CD8-positive, alpha-beta memory T cell (primary cell): ENCODE measurements around the gene PABPN1L. TPM values are rescaled to one million over a fixed set of nuclear protein-coding genes. Genes with fewer than 3 reads are reported as not detected.
"Not testable (repeated sequence)": the region's sequence is repeated elsewhere in the genome, so short reads cannot be mapped to it uniquely, and the experiment has no call there.

Experiments
- CTCF ChIA-PET: fragments of 350-600 bp; sonication (Branson Sonifier 250); formaldehyde crosslinking; loops from one replicate; lab custom pipeline; 2021; ENCODE audit warnings: antibody characterized with exemption; lab: Charles Lee
- POLR2A ChIA-PET: fragments of 350-600 bp; sonication (Branson Sonifier 250); formaldehyde crosslinking; loops from one replicate; lab custom pipeline; 2021; ENCODE audit warnings: antibody characterized with exemption; lab: Charles Lee
- DNase-seq, 5 donors: peaks; one replicate each; pipeline versions ENCODE4 v3.0.0 to v3.0.0-alpha.2; 2020 to 2022; ENCODE audit warnings: mixed read lengths in 1 of 5
- H3K27ac ChIP-seq: one replicate; pipeline ENCODE4 v1.7.0; 2013; ENCODE audit warnings: low read depth, mild to moderate bottlenecking, low read length, moderate library complexity
- H3K27me3 ChIP-seq: 2 replicates; pipeline ENCODE4 v1.7.0; 2013; ENCODE audit warnings: low read length, mild to moderate bottlenecking; ENCODE audit not compliant: insufficient read depth, poor library complexity, severe bottlenecking
- H3K36me3 ChIP-seq: 2 replicates; pipeline ENCODE4 v1.7.0; 2013; ENCODE audit warnings: mild to moderate bottlenecking, low read length, moderate library complexity; ENCODE audit not compliant: insufficient read depth
- H3K4me1 ChIP-seq: 2 replicates; pipeline ENCODE4 v1.7.0; 2013; ENCODE audit warnings: mild to moderate bottlenecking, low read length, moderate library complexity; ENCODE audit not compliant: insufficient read depth
- H3K4me3 ChIP-seq: 2 replicates; pipeline ENCODE4 v1.7.0; 2013; ENCODE audit warnings: mild to moderate bottlenecking, low read length
- H3K9me3 ChIP-seq: 2 replicates; pipeline ENCODE4 v1.7.0; 2013; ENCODE audit warnings: mild to moderate bottlenecking, low read length
- H3K27ac Mint-ChIP-seq, 8 donors: one replicate each; pipeline ENCODE4 v1.8.0; 2020 to 2021; ENCODE audit warnings: mixed read lengths in 8 of 8, mild to moderate bottlenecking in 6 of 8, inconsistent platforms in 3 of 8, moderate library complexity in 3 of 8
- H3K27me3 Mint-ChIP-seq, 2 donors: one replicate each; pipeline ENCODE4 v1.8.0; 2020 to 2021; ENCODE audit warnings: mixed read lengths in 2 of 2, mild to moderate bottlenecking in 1 of 2, moderate library complexity in 1 of 2
- H3K36me3 Mint-ChIP-seq, 3 donors: one replicate each; pipeline ENCODE4 v1.8.0; 2020 to 2021; ENCODE audit warnings: mixed read lengths in 3 of 3, inconsistent platforms in 1 of 3, mild to moderate bottlenecking in 1 of 3
- H3K4me1 Mint-ChIP-seq, 3 donors: one replicate each; pipeline ENCODE4 v1.8.0; 2020 to 2021; ENCODE audit warnings: mixed read lengths in 3 of 3, inconsistent platforms in 1 of 3, mild to moderate bottlenecking in 1 of 3
- H3K4me3 Mint-ChIP-seq, 7 donors: one replicate each; pipeline ENCODE4 v1.8.0; 2020 to 2021; ENCODE audit warnings: mixed read lengths in 7 of 7, mild to moderate bottlenecking in 6 of 7, moderate library complexity in 4 of 7, inconsistent platforms in 2 of 7
- H3K9me3 Mint-ChIP-seq, 5 donors: one replicate each; pipeline ENCODE4 v1.8.0; 2020 to 2022; ENCODE audit warnings: mixed read lengths in 5 of 5, mild to moderate bottlenecking in 3 of 5, moderate library complexity in 2 of 5, inconsistent platforms in 1 of 5
- polyA plus RNA-seq: library from polyadenylated mRNA; unstranded; fragments of 300-500 nt; fragmentation: Illumina TruSeq; gene quantifications from one replicate; pipeline ENCODE4 v1.2.3, GENCODE V29; 2021
- total RNA-seq, 2 experiments: library from RNA; stranded (reverse); gene quantifications; one replicate each; pipeline ENCODE4 v1.2.3, GENCODE V29; 2021

The PABPN1L gene
- total and polyA plus RNA-seq, 3 experiments from 2014 or later = not detected

- no peak overlapping the region for H3K4me3 Mint-ChIP-seq
- CTCF ChIA-PET = no interaction called here
- Histone ChIP-seq H3K4me1 (no peaks in the 10 kb centered on the region), H3K36me3 (no peaks in the 10 kb centered on the region), H3K27ac (no peak overlapping the region), H3K4me3 (no peak overlapping the region), H3K9me3 (no peaks in the 10 kb centered on the region), H3K27me3 (no peaks in the 10 kb centered on the region)
- H3K36me3 Mint-ChIP-seq = peaks cover 0 to 35% (median 0%) of the 10 kb centered on the region in 3 donors
- no peaks in the 10 kb centered on the region for H3K4me1 Mint-ChIP-seq
- DNase-seq = no peak
- H3K27me3 Mint-ChIP-seq = no peaks in the 10 kb centered on the region
- H3K27ac Mint-ChIP-seq = no peak overlapping the region
- POLR2A ChIA-PET = interaction anchor here (0.7 kb wide), 1 partner anchor 25 kb away, joined by 3 read pairs; no protein-coding TSS in a partner anchor
- no peaks in the 10 kb centered on the region for H3K9me3 Mint-ChIP-seq
These were observed 40.2 kb downstream of the PABPN1L start for GRCh38 chr16:88826070-88826840.

DNA sequence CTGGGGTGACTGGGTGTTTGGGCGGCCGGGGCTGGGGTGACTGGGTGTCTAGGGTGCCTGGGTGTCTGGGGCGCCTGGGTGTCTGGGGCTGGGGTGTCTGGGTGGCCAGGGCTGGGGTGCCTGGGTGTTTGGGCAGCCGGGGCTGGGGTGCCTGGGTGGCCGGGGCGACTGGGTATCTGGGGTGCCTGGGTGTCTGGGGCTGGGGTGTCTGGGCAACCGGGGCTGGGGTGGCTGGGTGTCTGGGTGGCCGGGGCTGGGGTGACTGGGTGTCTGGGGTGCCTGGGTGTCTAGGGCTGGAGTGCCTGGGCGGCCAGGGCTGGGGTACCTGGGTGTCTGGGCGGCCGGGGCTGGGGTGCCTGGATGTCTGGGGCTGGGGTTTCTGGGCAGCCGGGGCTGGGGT is 41.3 kb downstream of the PABPN1L start:
- H3K4me3 Mint-ChIP-seq = no peak overlapping the region
- CTCF ChIA-PET = no interaction called here
- H3K4me1 Mint-ChIP-seq = no peaks in the 10 kb centered on the region
- Histone ChIP-seq H3K27ac (no peak overlapping the region), H3K9me3 (no peaks in the 10 kb centered on the region), H3K27me3 (no peaks in the 10 kb centered on the region), H3K36me3 (no peaks in the 10 kb centered on the region), H3K4me3 (no peak overlapping the region), H3K4me1 (no peaks in the 10 kb centered on the region)
- DNase-seq = no peak
- no peak overlapping the region for H3K27ac Mint-ChIP-seq
- POLR2A ChIA-PET = no interaction called here
- H3K36me3 Mint-ChIP-seq = peaks cover 0 to 33% (median 0%) of the 10 kb centered on the region in 3 donors
- no peaks in the 10 kb centered on the region for H3K27me3 Mint-ChIP-seq
- H3K9me3 Mint-ChIP-seq = no peaks in the 10 kb centered on the region

DNA sequence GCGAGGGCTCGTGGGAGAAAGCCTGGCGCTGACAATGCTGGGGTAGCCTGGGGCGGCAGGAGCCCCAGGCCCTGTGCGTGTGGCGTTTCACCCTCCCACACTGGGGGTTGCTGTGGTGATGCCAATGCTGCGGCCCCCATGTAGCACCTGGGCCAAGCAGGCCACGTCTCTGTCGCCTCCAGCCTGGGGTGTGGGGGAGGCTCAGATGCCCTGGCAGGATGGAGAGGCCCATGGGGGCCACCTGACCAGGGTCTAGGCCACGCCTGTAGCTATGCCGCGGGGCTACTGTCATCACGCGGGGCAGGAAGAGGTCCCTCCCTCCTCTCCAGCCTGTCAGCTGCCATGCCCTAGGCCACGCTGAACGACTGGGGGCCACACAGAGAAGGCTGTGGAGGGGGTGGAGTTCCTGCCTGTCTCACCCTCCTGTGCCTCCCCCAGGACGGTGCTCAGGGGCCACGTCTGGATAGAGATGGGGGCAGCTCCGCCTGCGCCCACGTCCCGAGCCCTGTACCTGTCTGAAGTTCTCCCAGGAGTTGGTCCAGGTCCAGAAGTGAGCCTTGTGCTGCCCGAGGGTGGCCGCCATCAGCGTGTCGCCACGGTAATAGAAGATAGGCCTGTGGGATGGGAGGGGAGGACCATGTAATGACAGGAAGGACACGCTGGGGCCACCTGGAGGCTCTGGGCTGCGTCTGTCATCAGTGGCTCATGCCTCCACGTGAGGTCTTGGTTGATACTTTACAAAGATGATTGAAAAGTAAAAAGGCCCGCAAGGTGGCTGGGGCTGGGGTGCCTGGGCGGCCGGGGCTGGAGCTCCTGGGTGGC is 42.0 kb downstream of the PABPN1L start:
- H3K27ac ChIP-seq = no peak overlapping the region
- Mint-ChIP-seq H3K4me1 (no peaks in the 10 kb centered on the region), H3K27me3 (no peaks in the 10 kb centered on the region), H3K4me3 (no peak overlapping the region), H3K9me3 (no peaks in the 10 kb centered on the region), H3K36me3 (peaks cover 0 to 30% (median 0%) of the 10 kb centered on the region in 3 donors), H3K27ac (peak overlapping the region in 1 of 8 donors; percentile 89)
- H3K36me3 ChIP-seq = no peaks in the 10 kb centered on the region
- no peaks in the 10 kb centered on the region for H3K9me3 ChIP-seq
- no peak overlapping the region for H3K4me3 ChIP-seq
- H3K27me3 ChIP-seq = no peaks in the 10 kb centered on the region
- POLR2A ChIA-PET = no interaction called here
- CTCF ChIA-PET = no interaction called here
- no peak for DNase-seq
- H3K4me1 ChIP-seq = no peaks in the 10 kb centered on the region

GRCh38 chr16:88823646-88824045 is 42.8 kb downstream of the PABPN1L start:
- H3K27ac ChIP-seq, H3K27me3 ChIP-seq, H3K9me3 ChIP-seq, H3K4me3 ChIP-seq, H3K36me3 ChIP-seq, H3K4me1 Mint-ChIP-seq, H3K27me3 Mint-ChIP-seq, H3K4me3 Mint-ChIP-seq, DNase-seq, POLR2A ChIA-PET, H3K9me3 Mint-ChIP-seq, H3K4me1 ChIP-seq, H3K27ac Mint-ChIP-seq, CTCF ChIA-PET: not testable (repeated sequence)
- H3K36me3 Mint-ChIP-seq = peaks cover 0 to 26% (median 0%) of the 10 kb centered on the region in 3 donors

DNA sequence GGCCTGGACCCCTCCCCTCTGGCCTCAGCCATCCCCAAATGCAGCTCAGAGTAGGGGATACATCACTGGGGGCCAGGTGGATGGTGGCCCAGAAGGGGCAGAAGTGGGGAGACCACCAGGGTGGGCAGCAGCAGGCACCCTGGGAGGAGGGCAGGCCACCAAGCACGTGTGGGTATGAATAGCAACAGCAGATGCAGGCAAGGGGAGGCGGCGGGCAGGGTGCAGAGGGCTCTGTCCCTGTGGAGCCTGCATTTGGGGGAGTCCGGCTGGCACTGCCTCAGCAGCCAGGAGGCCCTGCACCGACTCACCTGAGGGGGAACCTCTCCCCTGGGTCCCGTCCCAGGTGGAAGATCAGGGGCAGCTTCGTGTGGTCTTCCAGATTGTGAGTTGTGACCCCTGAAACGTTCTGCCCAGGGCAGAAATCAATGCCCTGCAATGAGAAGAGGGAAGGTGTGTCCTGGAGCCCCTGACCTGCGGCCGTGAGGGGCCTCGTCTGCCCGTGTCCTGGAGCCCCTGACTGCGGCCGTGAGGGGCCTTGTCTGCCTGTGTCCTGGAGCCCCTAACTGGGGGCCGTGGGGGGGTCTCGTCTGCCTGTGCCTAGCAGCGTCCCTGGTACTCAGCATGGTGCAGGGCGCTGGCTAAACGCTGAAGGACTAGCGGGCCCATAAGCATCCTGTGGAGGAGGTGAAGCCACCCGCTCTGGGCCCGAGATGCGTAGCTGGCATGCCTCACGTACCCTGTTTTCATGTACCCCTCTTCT is 44.0 kb downstream of the PABPN1L start:
- ChIA-PET POLR2A (no interaction called here), CTCF (interaction anchor here (0.9 to 1.0 kb wide), 2 partner anchors 35 to 39 kb away, joined by 3 read pairs; no protein-coding TSS in a partner anchor)
- no peaks in the 10 kb centered on the region for H3K9me3 Mint-ChIP-seq
- no peak overlapping the region for H3K4me3 Mint-ChIP-seq
- no peaks in the 10 kb centered on the region for H3K4me1 ChIP-seq
- H3K36me3 Mint-ChIP-seq = peaks cover 0 to 24% (median 0%) of the 10 kb centered on the region in 3 donors
- no peaks in the 10 kb centered on the region for H3K9me3 ChIP-seq
- no peak overlapping the region for H3K4me3 ChIP-seq
- H3K4me1 Mint-ChIP-seq = no peaks in the 10 kb centered on the region
- no peak overlapping the region for H3K27ac Mint-ChIP-seq
- H3K27me3 ChIP-seq = no peaks in the 10 kb centered on the region
- no peaks in the 10 kb centered on the region for H3K27me3 Mint-ChIP-seq
- DNase-seq = no peak
- no peak overlapping the region for H3K27ac ChIP-seq
- H3K36me3 ChIP-seq = no peaks in the 10 kb centered on the region

- Mint-ChIP-seq H3K4me3 (no peak overlapping the region), H3K27ac (no peak overlapping the region), H3K4me1 (no peaks in the 10 kb centered on the region), H3K36me3 (peaks cover 0 to 24% (median 0%) of the 10 kb centered on the region in 3 donors), H3K9me3 (no peaks in the 10 kb centered on the region), H3K27me3 (no peaks in the 10 kb centered on the region)
- ChIA-PET CTCF (interaction anchor here (1.0 kb wide), 1 partner anchor 36 kb away, joined by 3 read pairs; no protein-coding TSS in a partner anchor), POLR2A (no interaction called here)
- H3K27me3 ChIP-seq = no peaks in the 10 kb centered on the region
- H3K27ac ChIP-seq = no peak overlapping the region
- H3K4me3 ChIP-seq = no peak overlapping the region
- no peak for DNase-seq
- no peaks in the 10 kb centered on the region for H3K9me3 ChIP-seq
- no peaks in the 10 kb centered on the region for H3K36me3 ChIP-seq
- no peaks in the 10 kb centered on the region for H3K4me1 ChIP-seq
These were observed 45.2 kb downstream of the PABPN1L start for GRCh38 chr16:88821168-88821850.

DNA sequence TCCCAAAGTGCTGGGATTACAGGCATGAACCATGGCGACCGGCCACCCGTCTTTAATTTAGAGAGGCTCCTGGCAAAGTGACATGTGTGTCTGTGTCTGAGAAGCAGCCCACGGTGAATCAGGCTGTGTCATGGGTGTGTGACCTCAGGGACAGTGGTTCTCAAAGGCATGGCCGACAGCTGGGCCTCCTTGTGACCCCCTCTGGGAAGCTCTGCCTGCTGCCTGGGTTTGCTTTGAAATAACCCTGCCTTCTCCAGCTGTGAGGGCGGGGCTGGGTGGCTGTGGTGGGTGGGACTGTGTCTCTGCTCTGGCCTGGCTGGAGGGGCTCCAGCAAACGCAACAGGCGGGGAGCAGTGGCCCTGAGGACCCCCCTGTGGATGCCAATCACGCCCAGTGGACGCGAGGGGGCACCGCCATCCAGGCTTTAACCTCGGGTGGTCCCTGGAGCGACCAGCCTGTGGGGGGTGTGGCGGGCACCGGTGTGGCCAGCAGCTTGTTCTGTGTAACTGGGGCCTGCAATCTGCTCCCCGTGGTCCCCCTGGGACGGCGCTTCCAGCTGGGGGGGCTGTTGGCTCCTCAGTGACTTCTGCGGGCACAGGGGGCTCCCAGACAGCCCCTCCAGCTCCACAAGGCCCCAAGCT is 46.0 kb downstream of the PABPN1L start:
- Mint-ChIP-seq H3K4me3 (no peak overlapping the region), H3K27me3 (no peaks in the 10 kb centered on the region), H3K9me3 (no peaks in the 10 kb centered on the region), H3K36me3 (peaks cover 0 to 21% (median 0%) of the 10 kb centered on the region in 3 donors), H3K27ac (no peak overlapping the region), H3K4me1 (no peaks in the 10 kb centered on the region)
- POLR2A ChIA-PET = no interaction called here
- no peaks in the 10 kb centered on the region for H3K9me3 ChIP-seq
- no peaks in the 10 kb centered on the region for H3K27me3 ChIP-seq
- no peak overlapping the region for H3K27ac ChIP-seq
- DNase-seq = no peak
- CTCF ChIA-PET = no interaction called here
- no peak overlapping the region for H3K4me3 ChIP-seq
- H3K36me3 ChIP-seq = no peaks in the 10 kb centered on the region
- no peaks in the 10 kb centered on the region for H3K4me1 ChIP-seq
